ENCODE measurements around the gene FCHO2.

GRCh38 chr5:72908664-72909063 is 47.2 kb upstream of the FCHO2 start:
- no peak for TF ChIP-seq EZH2 (IDR thresholded peaks at IDR 0.05; ENCODE audit: borderline replicate concordance, low read length)
- no peak for TF ChIP-seq CTCF (conservative IDR thresholded peaks at IDR 0.05 in 1 of 2, IDR thresholded peaks at IDR 0.05 in 1 of 2; ENCODE audit: extremely low read depth in 1 of 2, insufficient read depth in 1 of 2, low read depth in 1 of 2, low read length in 2 of 2)

Measured in mammary epithelial cell (primary cell).